T-helper 2 cell treated with Interferon-gamma antibody and Interleukin-4, amounts not matched to agents 100 ng/mL and 5 ng/mL, for 36 hours (primary cell): Measurements from ENCODE around the gene IL1B. TPM values are rescaled to one million over a fixed set of nuclear protein-coding genes. Genes with fewer than 3 reads are reported as not detected.
"Not testable (repeated sequence)": the region's sequence is repeated elsewhere in the genome, so short reads cannot be mapped to it uniquely, and the experiment has no call there.

Source experiments
- intact Hi-C: fragments of 100-400 bp; cut with micrococcal nuclease; formaldehyde crosslinking; loops from one replicate; pipeline ENCODE4 v1.15.1; 2023
- total RNA-seq: library from RNA; stranded (reverse); gene quantifications from 2 replicates; pipeline ENCODE4 v1.2.3, GENCODE V29; 2022

IL1B gene
- total RNA-seq, 1 donor from 2014 or later = not detected

DNA sequence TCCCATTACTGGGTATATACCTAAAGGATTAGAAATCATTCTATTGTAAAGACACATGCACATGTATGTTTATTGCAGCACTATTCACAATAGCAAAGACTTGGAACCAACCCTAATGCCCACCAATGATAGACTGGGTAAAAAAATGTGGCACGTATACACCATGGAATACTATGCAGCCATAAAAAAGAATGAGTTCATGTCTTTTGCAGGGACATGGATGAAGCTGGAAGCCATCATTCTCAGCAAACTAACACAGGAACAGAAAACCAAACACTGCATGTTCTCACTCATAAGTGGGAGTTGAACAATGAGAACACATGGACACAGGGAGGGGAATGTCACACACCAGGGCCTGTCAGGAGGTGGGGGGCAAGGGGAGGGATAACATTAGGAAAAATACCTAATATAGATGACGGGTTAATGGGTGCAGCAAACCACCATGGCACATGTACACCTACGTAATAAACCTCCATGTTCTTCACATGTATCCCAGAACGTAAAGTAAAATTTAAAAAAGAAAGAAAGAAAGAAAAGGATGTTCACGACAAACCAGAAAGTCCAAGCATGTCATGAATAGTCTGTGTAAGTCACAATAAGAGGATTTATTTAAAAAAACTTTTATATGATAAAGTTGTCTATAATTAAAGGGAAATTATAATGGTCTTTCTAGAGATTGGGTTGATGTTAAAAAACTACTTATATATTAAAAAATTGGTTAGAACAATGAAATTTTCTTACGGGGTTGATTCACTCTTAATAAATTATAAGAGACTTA is 23.0 kb upstream of the IL1B start:
- intact Hi-C loops = not testable (repeated sequence)

DNA sequence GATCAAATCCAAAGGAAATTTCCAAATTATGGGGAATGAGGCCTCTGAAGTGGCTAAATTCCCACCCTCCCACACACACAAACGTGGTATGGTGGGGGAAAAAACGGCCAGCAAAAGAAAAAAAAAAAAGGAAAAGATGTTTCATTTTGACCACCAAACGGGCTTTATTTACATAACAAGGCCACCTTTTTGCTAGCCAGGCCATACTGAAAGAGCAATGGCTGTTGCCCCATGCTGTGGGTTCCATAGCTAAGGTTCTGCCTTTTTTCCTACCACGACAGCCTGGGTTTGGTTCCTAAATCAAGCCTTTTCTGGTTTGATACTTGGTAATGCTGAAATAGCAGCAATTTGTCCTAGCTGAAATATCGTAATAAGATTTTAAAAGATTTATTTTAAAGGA is 14.0 kb upstream of the IL1B start:
- intact Hi-C loops = no loop called here

DNA sequence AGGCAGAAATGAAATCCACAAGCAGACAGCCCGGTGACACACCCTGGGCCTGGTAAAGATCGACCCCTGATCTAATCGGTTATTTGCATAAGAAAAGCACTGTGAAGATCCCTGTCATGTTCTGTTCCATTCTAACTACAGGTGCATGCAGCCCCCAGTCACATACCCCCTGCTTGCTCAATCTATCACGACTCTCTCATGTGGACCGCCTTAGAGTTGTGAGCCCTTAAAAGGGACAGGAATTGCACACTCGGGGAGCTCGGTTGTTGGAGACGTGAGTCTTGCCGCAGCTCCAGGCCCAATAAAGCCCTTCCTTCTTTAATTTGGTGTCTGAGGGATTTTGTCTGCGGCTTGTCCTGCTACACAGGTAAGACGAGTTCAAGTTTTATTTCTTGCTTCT is 13.4 kb upstream of the IL1B start:
- intact Hi-C loops = no loop called here

DNA sequence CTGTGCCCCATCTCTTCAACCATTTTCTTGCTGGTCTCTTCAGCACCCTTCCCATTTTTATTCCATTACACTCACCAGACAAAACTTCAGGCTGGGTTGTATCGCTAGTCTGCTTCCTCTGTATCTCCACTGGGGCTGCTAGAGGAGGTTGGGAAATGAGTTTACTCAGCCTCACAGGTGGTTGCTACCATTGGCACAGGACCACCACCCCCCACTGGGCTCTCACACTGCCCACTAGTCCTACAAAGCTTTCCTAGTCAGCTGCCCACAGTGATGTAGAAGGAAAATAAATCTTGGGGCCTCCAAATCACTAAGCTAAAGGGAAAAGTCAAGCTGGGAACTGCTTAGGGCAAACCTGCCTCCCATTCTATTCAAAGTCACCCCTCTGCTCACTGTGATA is 12.3 kb upstream of the IL1B start:
- intact Hi-C loops = no loop called here

DNA sequence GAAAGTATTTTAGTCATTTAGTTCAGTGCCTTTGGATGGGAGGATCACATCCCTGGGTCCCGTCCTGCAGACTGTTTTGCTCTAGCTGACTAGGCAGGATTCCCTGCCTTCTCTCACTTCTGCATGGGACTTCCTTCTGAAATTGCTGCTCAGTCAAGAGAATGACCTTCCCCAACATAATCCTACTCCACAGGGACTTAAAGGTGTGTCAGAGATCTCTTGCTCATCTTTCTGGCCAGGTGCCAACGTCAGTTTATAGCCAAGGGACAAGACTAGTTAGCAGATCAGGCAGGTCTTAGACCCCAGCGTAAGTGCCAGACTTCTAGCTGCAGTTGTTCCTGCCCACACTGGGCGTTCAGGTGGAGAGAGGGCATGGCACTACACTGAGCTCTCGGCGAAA is 9.5 kb upstream of the IL1B start:
- intact Hi-C loops = no loop called here

DNA sequence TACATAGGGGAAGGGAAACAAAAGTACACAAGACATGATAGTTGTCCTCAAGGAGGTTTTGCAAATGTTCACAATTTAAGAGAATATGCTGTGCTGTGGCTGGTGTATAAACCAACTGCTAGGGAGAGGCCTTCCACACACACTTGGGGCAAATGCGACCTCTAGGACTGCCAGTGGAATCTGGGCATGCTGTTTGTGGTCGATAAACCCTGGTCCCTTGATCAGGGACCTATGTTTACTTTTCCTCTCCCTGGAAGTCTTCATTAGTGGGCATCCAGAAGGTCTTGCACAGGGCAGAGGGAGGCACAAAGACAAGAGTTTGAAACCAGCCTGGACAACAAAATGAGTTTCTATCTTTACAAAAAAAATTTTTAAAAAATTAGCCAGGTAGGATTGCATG is 7.3 kb upstream of the IL1B start:
- intact Hi-C loops = no loop called here

DNA sequence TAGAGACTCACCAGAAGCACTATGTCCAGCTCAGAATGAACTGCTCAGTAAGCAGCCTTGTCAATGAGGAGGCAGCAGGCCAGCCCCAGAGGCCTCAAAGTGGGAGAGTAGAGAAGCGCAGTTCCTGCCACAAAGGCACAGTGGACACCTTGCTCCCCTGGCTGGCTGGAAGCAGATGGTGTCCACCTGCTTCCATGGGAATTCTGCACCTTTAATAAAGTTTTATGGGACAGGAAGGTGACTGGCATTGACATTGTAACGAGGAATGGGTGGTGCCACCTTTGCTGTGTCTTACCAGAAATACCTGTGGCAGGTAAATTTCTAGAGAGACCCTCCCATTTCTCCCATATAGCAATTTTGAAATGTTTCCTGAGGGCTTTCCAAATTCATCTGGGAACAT is 6.7 kb upstream of the IL1B start:
- intact Hi-C loops = no loop called here

DNA sequence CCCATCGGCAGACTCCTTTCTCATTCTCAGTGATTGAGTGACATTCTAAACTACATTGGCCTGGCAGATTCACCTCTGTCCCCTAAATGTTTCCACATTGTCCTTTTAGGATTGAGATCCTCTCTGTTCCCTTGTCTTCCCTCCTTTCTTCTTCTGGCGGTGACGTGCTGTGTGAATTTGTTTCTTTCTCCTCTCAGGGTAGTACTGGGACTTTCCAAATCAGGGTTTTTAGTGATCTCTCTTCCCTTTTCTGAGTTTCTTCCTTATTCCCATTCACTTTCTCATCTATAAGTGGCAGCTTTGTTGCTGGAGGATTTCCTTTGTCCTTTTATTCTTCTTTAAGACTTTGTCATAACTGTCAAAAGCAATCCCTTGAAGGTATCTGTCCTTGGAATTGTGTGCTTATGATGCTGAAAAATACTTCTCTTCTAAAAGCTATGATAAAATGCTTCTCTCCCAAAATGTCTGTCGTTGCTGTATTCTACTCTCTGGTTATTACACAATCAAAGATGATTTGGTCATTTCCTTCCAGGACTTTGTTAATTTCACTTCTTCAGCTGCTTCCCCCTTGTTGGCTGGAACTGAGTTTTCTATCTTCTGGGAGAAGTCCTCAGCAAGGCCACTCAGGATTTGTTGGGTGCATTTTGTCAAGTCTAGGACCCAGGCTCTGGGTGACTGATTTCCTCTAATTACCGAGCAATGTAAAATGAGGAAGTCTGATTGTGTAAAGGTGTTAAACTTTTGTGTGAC is 4.9 kb upstream of the IL1B start:
- intact Hi-C loops = no loop called here

DNA sequence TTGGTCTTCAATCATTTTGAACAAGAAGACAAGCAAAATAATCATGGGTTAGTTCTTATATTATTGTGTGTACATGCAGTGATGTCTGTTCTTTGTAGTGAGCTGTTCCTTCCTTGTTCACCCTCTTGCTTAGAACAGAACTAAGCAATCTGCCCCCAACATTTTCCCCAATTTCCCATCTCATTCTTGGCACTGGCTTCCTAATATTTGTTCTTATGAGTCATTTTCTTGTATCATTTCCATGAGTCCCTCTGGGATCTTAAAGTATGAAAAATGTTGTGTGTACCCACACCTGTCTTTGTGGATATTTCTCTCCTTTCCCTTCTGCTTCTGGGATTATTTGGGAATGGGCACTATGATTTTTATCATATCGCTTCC is 3.5 kb upstream of the IL1B start:
- intact Hi-C loops = no loop called here

DNA sequence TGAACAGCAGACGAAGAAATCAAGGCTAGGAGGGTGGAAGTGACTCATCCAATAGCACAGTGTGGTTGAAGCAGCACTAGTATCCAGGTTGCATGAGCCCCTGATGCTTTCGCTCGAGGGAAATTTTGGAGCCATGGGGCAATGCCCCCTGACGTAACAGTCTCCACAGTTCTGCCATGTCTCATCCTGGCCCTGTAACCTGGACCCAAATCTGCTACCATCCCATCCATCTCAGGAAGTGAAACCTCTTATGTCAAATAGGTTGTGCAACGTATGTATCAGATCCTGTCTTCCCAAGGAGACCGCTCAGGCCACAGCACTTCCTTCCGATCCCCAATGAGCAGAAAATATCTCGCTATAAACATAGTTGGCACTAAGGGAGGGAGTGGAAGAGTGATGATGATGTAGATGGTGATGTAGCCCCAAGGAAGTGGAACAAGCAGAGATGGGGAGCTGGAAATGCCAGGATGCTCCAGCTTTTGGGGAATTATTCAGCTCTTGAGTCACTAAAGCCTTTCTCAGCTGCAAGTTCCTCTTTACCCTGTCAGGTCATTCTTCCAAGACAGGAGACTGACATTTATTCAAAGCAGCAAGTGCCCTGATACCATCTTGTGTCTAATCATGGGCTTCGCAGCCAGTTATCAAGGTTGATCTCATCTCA is 3.0 kb upstream of the IL1B start:
- intact Hi-C loops = no loop called here

DNA sequence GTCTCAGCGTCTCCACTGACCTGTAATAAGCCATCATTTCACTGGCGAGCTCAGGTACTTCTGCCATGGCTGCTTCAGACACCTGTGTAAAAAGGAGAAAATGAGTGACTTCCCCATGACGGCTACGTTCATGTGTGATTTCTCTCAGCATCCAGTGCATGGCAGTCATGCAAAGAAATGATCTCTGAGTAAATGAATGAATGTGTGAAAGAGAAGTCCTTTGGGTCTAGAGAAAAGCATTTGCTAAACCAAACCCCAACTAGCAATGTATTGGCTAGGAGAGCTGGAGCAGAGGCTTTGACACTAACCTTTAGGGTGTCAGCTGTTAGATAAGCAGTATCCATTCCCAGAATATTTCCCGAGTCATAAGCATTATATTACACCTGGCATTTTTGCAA is 417 bp downstream of the IL1B start:
- intact Hi-C loops = no loop called here

DNA sequence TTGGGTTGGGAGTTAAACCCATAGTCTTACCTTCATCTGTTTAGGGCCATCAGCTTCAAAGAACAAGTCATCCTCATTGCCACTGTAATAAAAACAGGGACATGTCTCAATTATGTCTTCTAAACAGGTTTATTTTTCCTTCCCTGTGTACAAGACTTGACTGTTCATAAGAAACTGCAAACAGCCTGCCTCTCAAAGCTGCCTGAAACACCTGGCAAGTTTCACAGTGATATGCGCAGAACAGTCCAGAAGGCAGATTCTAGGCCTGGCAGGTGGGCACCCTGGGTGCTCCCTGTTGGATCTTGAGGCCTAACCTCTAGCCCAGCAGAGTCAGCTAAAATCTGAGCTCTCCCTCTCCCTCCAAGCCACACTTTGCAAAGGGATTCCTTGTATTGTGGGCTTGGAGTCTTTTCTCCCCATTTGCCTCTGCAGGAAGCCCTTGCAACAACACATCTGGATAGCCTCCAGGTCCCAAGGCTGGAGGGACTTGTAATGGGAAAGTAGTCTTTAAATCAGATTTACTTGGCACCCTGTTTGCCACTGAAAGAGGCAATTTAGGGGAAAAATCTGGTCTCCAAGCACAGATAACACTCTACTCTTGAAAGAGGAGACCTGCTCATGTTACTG is 930 bp downstream of the IL1B start:
- intact Hi-C loops = no loop called here

DNA sequence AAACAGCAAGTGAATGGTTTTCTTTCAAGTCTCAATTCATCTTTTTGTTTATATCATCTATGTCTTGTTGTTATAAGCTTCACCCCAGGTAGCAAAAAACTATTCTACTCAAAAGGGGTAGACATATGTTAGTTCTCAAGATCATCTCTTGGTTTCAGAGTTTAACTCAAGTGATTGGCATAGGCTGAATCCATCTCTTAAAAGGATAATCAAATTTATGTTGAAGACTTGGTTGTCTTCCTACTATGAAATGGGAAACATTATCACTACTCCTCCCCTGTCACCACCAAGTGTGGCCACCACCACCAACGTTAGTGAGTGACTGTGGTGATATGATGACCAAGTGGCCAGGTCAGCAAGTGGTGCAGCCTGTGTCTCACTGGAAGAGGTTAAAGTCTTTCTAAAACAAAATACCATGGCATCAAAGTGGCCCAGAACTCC is 1.5 kb downstream of the IL1B start:
- intact Hi-C loops = no loop called here

DNA sequence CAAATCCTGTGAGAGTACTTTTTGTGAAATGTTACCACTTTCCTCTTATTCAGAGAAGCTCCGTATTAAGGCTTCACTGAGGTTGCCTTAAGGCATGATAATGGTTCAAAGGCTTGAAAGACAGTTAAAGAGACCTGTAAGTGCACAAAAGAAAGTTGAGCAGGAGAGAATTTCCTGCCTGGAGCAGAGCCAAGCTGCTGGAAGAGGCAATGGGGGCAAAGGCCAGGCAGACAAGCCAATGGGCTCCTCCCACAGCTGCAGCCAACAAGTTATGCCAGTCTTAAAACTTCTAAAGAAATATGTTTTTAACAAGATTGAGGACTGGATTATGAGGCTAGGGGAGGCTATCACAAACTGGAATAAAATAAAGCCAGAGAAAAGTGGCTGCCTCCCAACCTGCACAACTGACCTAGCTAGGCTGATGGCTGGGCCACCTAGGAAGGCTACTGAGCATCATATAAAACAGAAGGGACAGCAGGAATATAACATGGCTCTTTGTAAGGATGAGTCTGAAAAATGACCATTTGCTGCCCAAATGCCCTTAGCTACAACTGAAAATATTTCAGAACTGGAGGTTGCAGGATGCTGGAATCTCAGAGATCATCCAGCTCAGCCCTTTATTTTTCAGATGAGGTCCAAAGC is 2.1 kb downstream of the IL1B start:
- intact Hi-C loops = no loop called here

DNA sequence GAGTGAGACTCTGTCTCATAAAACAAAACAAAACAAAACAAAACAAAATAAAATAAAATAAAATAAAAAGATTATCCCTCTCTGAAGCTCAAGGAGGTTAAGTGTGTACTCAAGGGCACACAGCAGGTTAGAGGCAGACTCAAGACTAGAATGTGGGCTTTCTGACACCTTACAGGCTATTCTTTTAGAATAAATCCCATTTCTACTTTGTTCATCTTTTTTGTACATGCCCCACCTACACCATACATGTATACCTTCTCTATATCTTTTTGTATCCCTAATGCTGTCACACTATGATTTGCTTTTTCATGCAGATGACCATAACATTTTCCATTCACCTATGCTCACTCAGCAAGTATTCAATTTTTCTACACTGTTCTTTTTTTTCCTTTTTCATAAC is 2.6 kb downstream of the IL1B start:
- intact Hi-C loops = no loop called here

DNA sequence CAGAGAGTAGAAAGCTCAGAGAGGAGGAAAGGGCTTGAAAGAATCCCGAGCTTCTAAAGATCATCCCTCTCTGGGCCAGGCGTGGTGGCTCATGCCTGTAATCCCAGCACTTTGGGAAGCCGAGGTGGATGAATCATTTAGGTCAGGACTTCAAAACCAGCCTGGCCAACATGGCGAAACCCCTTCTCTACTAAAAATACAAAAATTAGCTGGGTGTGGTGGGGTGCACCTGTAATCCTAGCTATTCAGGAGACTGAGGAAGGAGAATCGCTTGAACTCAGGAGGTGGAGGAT is 3.0 kb downstream of the IL1B start:
- intact Hi-C loops = not testable (repeated sequence)

DNA sequence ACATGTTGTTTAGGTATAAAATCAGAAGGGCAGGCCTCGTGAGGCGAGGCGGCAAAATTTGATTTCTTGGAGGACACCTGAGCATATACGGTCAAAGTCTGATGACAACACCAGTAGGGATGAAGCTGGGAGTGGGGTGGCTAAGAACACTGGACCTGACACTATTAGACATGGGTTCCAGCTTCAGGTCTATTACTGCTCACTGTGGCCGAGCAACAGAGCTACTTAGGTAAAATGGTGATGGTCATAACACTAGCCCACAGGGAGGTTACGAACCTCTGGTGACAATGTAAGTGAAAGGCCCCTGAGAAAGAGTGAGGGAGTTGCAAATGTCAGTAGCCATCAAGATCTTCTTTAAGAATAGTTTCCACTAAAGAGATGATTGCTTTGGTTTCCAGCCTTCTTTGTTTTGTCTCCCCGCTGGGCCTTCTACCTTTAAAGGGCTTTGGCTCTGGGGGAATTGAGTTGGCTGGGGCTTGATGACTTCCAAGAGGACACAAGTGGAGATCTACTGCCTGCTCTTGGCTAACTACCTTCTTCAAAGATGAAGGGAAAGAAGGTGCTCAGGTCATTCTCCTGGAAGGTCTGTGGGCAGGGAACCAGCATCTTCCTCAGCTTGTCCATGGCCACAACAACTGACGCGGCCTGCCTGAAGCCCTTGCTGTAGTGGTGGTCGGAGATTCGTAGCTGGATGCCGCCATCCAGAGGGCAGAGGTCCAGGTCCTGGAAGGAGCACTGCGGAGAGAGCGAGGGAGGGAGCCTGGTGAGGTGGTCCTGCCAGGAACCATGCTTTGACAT is 3.5 kb downstream of the IL1B start:
- intact Hi-C loops = no loop called here

DNA sequence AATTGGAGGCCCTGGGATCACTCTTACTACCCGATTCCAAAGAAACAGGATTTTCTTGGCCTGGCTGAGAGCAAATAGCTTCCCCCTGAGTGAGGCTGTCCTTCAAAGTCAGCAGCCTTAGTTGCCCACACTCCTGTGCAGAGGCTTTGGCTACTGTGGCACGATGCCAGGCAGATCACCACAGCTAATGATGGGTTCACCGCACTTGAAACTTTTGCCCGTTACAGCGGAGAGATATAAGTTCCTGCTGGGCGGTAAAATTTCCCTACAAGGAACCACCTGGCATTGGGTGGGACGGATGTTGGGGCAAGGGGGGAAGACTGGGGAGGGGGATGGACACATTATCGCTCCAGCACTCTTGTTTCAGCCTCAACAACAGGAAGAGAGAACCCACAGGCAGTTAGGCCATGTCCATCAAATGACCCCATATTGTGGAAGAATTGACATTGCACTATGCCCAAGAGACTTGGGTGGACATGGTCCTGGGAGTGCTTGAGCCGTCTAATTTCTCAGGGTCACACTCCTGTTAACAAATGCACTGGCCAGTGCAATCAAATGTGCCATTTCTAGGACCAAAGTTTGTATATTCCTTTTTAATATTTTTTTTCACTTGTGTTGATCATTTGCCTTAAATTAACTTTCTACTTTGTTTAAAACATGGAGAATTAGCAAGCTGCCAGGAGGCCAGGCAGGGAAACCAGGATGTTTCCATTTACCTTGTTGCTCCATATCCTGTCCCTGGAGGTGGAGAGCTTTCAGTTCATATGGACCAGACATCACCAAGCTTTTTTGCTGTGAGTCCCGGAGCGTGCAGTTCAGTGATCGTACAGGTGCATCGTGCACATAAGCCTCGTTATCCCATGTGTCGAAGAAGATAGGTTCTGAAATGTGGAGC is 4.4 kb downstream of the IL1B start:
- intact Hi-C loops = no loop called here

DNA sequence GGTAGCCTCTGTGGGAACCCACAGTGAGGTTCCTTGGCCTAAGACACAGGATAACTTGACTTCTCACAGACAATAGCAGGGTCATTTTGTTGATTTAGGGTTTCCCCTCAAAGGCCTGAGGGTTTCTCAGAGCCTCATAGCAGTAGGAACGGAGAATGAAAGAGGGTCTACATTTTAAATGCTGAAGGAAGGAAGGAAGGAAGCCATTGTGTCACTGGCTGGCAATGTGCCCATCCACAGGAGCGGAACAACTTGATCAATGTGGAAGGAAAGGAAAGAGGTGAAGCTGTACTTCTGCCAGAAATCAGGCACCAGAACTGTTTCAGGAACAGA is 5.1 kb downstream of the IL1B start:
- intact Hi-C loops = no loop called here
